Measurements from ENCODE around the gene FGF21. TPM values are rescaled to one million over a fixed set of nuclear protein-coding genes. Genes with fewer than 3 reads are reported as not detected.
"Not testable (repeated sequence)": the region's sequence is repeated elsewhere in the genome, so short reads cannot be mapped to it uniquely, and the experiment has no call there.

Gene FGF21
- total and polyA plus RNA-seq, 2 donors (not counting 1 experiment from before 2014, with no cell fraction given) = not detected

DNA sequence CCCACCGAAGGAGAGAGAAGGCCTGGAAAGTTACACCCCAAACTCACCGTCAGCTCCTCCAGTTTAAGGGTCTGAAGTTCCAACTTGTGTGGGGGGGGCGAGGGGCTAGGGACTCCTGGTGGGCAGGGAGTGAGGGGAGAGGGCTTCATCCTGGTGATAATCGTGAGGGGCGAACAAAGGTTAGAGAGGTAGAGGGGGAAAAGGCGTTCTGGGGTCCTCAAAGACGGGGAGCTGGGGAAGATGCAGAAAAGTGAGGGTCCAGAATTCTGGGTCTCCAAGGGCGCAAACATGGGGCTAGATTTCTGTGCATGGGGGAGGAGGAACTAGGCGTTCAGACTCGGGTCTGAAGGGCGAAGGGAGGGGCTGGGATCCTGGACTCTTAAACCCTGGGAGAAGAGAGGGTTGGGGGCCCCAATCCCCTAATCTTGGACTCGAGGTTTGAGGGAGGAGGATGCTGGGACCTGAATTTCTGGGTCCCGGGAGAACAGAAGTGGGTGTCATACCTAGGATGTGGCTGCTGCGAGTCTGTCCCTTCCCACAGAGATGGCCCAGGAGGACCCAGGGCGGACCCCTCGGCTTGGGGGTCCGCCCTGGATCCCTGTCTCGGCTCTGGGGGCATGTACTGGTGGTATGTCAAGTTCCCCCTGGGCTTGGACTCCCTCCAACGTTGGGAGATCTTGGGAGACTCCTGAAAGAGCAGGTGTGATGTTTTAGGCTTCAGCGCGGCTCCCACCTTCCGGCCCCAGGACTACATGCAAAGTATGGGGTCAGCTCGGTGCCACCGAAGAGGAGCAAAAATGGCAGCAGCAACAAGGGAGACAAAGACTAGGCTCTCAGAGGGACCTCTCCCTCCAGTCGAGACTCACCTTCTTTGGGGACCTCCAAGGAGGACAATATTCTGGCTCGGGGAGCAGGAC is 40.3 kb upstream of the FGF21 start:
- H3K36me3 ChIP-seq (ENCODE audit: control insufficient read depth, insufficient read depth, low read length) = no peaks in the 10 kb centered on the region
- H3K9ac ChIP-seq (ENCODE audit: insufficient read depth, low read length) = peak overlapping the region; percentile 36
- H3K4me2 ChIP-seq (ENCODE audit: extremely low read depth, insufficient read depth, low read length) = peak overlapping the region; percentile 94
- H3K27me3 ChIP-seq (ENCODE audit: control insufficient read depth, insufficient read depth, low read length) = no peaks in the 10 kb centered on the region
- peak overlapping the region; percentile 47 to 71 (median 60) for H3K4me3 ChIP-seq (replicated peaks in 1 of 4; ENCODE audit: control extremely low read depth in 1 of 4, insufficient read depth in 1 of 4, low read depth in 3 of 4, low read length in 4 of 4)
- no peak for TF ChIP-seq EZH2 (IDR thresholded peaks at IDR 0.05; ENCODE audit: low read length, missing control alignments)
- TF ChIP-seq, protein P1, sequence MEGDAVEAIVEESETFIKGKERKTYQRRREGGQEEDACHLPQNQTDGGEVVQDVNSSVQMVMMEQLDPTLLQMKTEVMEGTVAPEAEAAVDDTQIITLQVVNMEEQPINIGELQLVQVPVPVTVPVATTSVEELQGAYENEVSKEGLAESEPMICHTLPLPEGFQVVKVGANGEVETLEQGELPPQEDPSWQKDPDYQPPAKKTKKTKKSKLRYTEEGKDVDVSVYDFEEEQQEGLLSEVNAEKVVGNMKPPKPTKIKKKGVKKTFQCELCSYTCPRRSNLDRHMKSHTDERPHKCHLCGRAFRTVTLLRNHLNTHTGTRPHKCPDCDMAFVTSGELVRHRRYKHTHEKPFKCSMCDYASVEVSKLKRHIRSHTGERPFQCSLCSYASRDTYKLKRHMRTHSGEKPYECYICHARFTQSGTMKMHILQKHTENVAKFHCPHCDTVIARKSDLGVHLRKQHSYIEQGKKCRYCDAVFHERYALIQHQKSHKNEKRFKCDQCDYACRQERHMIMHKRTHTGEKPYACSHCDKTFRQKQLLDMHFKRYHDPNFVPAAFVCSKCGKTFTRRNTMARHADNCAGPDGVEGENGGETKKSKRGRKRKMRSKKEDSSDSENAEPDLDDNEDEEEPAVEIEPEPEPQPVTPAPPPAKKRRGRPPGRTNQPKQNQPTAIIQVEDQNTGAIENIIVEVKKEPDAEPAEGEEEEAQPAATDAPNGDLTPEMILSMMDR (conservative IDR thresholded peaks at IDR 0.05 in 1 of 2, IDR thresholded peaks at IDR 0.05 in 1 of 2; ENCODE audit: low read depth in 1 of 2, low read length in 2 of 2) = no peak
- no peaks in the 10 kb centered on the region for H4K20me1 ChIP-seq (ENCODE audit: control insufficient read depth, extremely low read depth, insufficient read depth, low read length)
- H3K4me1 ChIP-seq (ENCODE audit: control insufficient read depth, extremely low read depth, insufficient read depth, low read length) = peaks cover 11% of the 10 kb centered on the region
- no peak for DNase-seq (ENCODE audit: low read depth in 2 of 2)
- peak overlapping the region; percentile 67 for H3K27ac ChIP-seq (ENCODE audit: insufficient read depth, low read length)
- H3K79me2 ChIP-seq (ENCODE audit: control insufficient read depth, insufficient read depth, low read length) = no peaks in the 10 kb centered on the region
- H3K9me3 ChIP-seq (ENCODE audit: control insufficient read depth, insufficient read depth, low read depth, low read length) = no peaks in the 10 kb centered on the region
- no peak overlapping the region for H2AFZ ChIP-seq (ENCODE audit: low read length)

DNA sequence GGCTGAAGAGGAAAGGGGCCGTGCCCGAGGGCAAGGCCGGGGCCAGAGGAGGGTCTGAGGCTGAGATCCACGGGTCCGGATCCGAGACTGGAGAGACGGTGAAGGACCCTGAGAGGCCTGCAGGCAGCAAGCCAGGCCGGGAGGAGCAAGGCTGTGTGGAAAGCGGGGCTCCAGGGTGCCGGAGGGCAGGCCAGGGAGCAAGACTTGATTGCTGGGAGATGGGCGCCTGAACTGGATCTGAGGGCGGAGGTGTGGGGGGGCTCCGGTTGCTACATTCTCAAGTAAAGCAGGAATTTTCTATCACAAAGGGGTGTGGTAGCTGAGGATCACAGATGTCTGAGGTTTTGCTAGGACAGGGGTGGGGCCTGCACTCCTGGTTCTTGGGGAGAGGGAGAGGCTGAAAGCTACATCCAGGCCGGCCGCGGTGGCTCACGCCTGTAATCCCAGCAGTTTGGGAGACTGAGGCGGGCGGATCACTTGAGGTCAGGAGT is 39.6 kb upstream of the FGF21 start:
- peaks cover 11% of the 10 kb centered on the region for H3K4me1 ChIP-seq (ENCODE audit: control insufficient read depth, extremely low read depth, insufficient read depth, low read length)
- no peak overlapping the region for H3K27ac ChIP-seq (ENCODE audit: insufficient read depth, low read length)
- no peaks in the 10 kb centered on the region for H3K27me3 ChIP-seq (ENCODE audit: control insufficient read depth, insufficient read depth, low read length)
- no peak overlapping the region for H3K9ac ChIP-seq (ENCODE audit: insufficient read depth, low read length)
- no peaks in the 10 kb centered on the region for H3K36me3 ChIP-seq (ENCODE audit: control insufficient read depth, insufficient read depth, low read length)
- TF ChIP-seq, protein P1 (conservative IDR thresholded peaks at IDR 0.05 in 1 of 2, IDR thresholded peaks at IDR 0.05 in 1 of 2; ENCODE audit: low read depth in 1 of 2, low read length in 2 of 2) = no peak
- TF ChIP-seq EZH2 (IDR thresholded peaks at IDR 0.05; ENCODE audit: low read length, missing control alignments) = no peak
- H4K20me1 ChIP-seq (ENCODE audit: control insufficient read depth, extremely low read depth, insufficient read depth, low read length) = no peaks in the 10 kb centered on the region
- peak overlapping the region in 2 of 4 experiments; percentile 6 to 71 for H3K4me3 ChIP-seq (replicated peaks in 1 of 4; ENCODE audit: control extremely low read depth in 1 of 4, insufficient read depth in 1 of 4, low read depth in 3 of 4, low read length in 4 of 4)
- no peaks in the 10 kb centered on the region for H3K79me2 ChIP-seq (ENCODE audit: control insufficient read depth, insufficient read depth, low read length)
- H2AFZ ChIP-seq (ENCODE audit: low read length) = no peak overlapping the region
- H3K9me3 ChIP-seq (ENCODE audit: control insufficient read depth, insufficient read depth, low read depth, low read length) = no peaks in the 10 kb centered on the region
- no peak for DNase-seq (ENCODE audit: low read depth in 2 of 2)
- H3K4me2 ChIP-seq (ENCODE audit: extremely low read depth, insufficient read depth, low read length) = peak overlapping the region; percentile 66

DNA sequence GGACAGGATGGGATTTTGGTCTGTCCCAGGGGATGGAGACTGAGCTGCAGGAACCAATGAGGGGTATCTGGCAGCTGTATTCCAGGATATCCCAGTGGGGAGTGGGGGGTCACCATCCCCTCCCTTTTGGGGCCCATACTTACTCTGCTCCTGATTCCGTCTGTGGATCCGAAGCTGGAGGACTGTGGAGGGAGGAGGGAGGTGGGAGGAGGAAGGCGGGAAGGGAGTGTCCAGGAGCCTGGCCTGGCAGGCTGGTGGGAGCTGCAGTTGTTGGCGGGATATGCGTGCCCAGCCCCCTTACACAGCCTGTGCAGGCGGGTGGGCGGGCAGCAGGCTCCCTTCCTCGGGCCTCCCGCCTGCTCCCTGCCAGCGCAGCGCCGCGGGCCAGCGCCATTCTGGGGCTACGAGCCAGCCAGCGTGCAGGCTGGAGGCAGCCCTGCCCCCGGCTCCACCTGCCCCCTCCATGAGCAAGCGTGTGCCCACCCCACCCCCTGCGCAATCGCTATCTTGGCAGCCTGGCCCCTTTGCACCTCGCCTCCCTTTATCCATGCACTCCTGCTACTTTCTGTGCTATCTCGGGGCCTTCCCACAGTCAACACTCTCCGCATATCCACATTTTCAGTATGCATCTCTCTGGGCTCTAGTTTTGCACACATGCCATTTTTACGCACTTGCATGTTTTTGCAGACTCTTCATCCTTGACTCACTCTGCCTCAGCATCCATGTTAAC is 38.6 kb upstream of the FGF21 start:
- H4K20me1 ChIP-seq (ENCODE audit: control insufficient read depth, extremely low read depth, insufficient read depth, low read length) = no peaks in the 10 kb centered on the region
- no peaks in the 10 kb centered on the region for H3K27me3 ChIP-seq (ENCODE audit: control insufficient read depth, insufficient read depth, low read length)
- peak overlapping the region in 3 of 4 experiments; percentile 29 to 55 (median 33) for H3K4me3 ChIP-seq (replicated peaks in 1 of 4; ENCODE audit: control extremely low read depth in 1 of 4, insufficient read depth in 1 of 4, low read depth in 3 of 4, low read length in 4 of 4)
- no peaks in the 10 kb centered on the region for H3K79me2 ChIP-seq (ENCODE audit: control insufficient read depth, insufficient read depth, low read length)
- H3K36me3 ChIP-seq (ENCODE audit: control insufficient read depth, insufficient read depth, low read length) = no peaks in the 10 kb centered on the region
- peaks cover 11% of the 10 kb centered on the region for H3K4me1 ChIP-seq (ENCODE audit: control insufficient read depth, extremely low read depth, insufficient read depth, low read length)
- no peaks in the 10 kb centered on the region for H3K9me3 ChIP-seq (ENCODE audit: control insufficient read depth, insufficient read depth, low read depth, low read length)
- peak overlapping the region; percentile 66 for H3K4me2 ChIP-seq (ENCODE audit: extremely low read depth, insufficient read depth, low read length)
- no peak overlapping the region for H3K27ac ChIP-seq (ENCODE audit: insufficient read depth, low read length)
- peak overlapping the region; percentile 82 for H2AFZ ChIP-seq (ENCODE audit: low read length)
- no peak overlapping the region for H3K9ac ChIP-seq (ENCODE audit: insufficient read depth, low read length)
- peak; percentile 54 to 58 for DNase-seq (ENCODE audit: low read depth in 2 of 2)
- no peak for TF ChIP-seq EZH2 (IDR thresholded peaks at IDR 0.05; ENCODE audit: low read length, missing control alignments)
- TF ChIP-seq, protein P1 (conservative IDR thresholded peaks at IDR 0.05 in 1 of 2, IDR thresholded peaks at IDR 0.05 in 1 of 2; ENCODE audit: low read depth in 1 of 2, low read length in 2 of 2) = no peak

DNA sequence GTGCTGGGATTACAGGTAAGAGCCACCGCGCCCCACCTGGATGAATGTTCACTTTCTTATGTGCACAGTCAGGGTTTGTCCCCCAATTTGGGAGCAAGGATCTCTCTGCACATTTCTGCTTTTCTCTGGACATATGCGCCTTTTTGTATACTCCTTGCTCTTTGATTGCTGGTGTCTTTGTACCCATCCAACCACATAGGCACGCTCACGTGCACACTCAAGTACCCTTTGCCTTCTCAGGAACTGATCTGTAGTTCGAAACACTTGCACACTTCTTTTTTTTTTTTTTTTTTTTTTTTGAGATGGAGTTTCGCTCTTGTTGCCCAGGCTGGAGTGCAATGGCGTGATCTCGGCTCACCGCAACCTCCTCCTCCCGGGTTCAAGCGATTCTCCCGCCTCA is 37.2 kb upstream of the FGF21 start:
- not testable (repeated sequence) for H3K9ac ChIP-seq (ENCODE audit: insufficient read depth, low read length); H3K79me2 ChIP-seq (ENCODE audit: control insufficient read depth, insufficient read depth, low read length); H2AFZ ChIP-seq (ENCODE audit: low read length); H3K36me3 ChIP-seq (ENCODE audit: control insufficient read depth, insufficient read depth, low read length); H4K20me1 ChIP-seq (ENCODE audit: control insufficient read depth, extremely low read depth, insufficient read depth, low read length); DNase-seq (ENCODE audit: low read depth in 2 of 2); H3K27me3 ChIP-seq (ENCODE audit: control insufficient read depth, insufficient read depth, low read length); H3K4me2 ChIP-seq (ENCODE audit: extremely low read depth, insufficient read depth, low read length); H3K27ac ChIP-seq (ENCODE audit: insufficient read depth, low read length); H3K4me1 ChIP-seq (ENCODE audit: control insufficient read depth, extremely low read depth, insufficient read depth, low read length); H3K9me3 ChIP-seq (ENCODE audit: control insufficient read depth, insufficient read depth, low read depth, low read length); H3K4me3 ChIP-seq (replicated peaks in 1 of 4; ENCODE audit: control extremely low read depth in 1 of 4, insufficient read depth in 1 of 4, low read depth in 3 of 4, low read length in 4 of 4)
